GM19438 (cell line): ENCODE results near the gene PRDM15.

Experiments used
- ATAC-seq: cut with Tn5 transposase; IDR thresholded peaks from one replicate; pipeline ENCODE4 v1.9.1; 2021; ENCODE audit warnings: low read depth; ENCODE audit not compliant: unreplicated experiment

The PRDM15 gene

DNA sequence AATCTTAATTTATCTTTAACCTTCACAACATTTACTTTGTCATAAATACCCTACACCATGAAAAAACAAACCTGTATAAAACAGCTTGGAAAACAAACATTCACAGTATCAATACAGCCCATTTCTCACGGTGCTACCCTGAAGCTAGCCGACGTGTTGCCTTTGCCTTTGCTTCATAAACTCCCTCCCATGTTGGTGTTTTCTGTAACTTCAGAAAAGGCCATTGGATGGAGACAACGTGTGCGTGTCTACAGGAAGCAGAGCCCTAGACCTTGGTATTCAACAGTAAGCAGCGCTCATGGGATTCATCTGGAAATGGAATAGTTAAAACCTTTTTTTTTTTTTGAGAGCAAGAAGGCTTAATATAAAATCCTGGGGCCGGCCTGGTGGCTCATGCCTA, 7.2 kb upstream of the PRDM15 start:
- no peak for ATAC-seq

DNA sequence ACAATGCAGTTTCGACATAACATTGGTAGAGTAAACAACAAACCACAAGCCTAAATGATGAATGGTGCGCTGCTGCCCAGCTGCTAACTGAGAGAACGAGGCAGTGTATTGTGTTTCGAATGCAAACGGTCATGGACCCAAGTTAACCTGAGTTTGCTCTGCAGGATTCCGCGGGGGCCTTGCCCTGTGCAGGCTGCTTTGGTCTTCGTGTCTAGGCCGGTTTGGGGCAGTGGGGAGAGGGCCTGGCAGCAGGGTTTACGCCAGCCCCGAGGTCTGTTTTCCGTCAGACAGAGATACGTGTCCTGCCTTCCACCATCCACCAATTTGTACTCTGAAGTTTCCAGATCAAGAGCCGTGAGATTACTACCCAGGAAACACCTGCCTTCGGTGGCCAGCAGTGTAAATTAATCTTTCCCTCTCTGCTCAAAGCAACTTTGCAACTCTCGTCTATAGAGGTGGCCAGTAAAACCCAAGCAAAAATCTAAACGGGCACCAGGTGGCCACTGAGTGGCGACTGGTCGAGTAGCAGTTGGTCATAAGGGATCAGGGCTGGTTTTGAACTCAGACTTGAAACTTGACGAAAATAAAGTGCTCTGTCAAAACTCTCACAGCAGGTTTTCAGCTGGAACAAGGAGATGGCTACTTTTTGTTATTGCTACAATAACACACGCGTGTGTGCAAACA, 6.3 kb upstream of the PRDM15 start:
- no peak for ATAC-seq

DNA sequence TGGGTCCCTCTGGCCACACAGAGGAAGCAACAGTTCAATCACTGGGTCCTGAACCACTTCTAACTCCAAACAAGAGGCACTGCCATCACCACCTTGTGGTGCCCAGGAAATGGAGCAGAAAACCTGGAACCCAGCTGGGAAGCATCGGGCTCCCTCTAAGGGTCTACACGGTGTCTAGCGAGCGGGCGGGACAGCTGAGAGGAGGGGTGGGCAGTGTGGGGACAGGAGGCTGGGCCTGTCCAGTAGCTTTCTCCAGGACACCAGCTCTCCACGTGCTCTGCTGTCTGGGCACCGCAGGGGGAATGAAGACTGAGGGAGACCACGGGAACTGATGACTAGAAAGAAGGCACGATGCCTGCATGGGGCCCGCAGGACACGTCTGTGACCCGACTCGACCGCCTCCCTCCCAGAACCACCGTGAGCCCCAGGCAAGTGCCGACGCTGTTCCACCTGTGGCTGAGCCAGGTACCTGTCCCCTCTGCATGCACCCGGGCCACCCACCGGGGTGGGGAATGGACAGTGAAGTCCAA, 5.4 kb upstream of the PRDM15 start:
- ATAC-seq: no peak

DNA sequence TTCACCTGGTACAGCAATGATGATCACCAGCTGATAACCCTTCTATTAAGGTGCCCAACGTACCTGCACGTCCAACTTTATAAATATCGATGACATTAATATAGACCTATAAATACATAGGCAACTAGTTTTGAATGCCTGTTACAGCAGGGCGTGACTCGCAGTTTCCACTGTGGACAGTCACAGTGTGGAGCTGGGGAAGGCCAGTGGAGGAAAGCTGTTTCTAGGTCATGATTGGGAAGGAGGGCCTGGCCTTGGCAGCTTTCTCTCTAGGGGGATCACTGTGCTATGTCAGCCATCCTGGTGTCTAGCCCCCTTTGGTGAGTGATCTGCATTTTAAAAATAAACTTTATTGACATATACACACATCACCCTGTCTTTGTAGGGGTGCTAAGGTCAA, 4.4 kb upstream of the PRDM15 start:
- no peak for ATAC-seq

GRCh38 chr21:41881051-41881450, 1.9 kb upstream of the PRDM15 start:
- no peak for ATAC-seq

DNA sequence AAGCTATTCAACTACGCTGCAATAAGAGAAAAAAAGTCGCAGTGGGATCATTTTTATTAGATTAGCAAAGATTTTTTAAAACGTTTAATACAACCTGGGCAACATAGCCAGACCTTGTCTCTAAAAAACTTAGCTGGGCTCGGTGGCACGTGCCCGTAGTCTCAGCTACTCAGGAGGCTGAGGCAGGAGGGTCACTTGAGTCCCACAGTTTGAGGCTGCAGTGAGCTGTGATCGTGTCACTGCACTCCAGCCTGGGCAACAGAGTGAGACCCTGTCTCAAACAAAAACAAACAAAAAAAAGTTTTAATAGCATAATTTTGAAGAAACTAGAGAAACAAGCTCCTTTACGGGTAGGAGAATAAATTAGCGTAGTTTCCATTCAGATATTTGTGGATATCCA, 1.0 kb upstream of the PRDM15 start:
- no peak for ATAC-seq

DNA sequence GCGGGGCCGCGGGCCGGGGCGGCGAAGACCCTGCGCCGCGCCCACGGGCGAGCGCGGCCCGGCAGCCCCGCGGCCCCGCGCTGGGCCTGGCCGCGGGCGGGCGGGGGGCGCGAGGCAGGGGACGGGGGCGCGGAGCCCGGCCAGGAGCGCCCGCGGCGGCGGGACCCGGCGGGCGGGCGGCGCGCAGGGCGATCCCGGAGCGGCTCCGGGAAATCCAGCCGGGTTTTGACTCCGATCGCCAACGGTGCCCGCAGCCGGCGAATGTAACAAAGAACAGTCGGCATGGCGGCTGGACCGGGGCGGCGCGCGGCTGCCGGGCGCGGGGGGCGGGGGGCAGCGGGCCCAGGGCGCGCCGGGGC, 334 bp downstream of the PRDM15 start:
- no peak for ATAC-seq

- ATAC-seq: no peak
Measured at GRCh38 chr21:41877901-41878830, 978 bp downstream of the PRDM15 start.

DNA sequence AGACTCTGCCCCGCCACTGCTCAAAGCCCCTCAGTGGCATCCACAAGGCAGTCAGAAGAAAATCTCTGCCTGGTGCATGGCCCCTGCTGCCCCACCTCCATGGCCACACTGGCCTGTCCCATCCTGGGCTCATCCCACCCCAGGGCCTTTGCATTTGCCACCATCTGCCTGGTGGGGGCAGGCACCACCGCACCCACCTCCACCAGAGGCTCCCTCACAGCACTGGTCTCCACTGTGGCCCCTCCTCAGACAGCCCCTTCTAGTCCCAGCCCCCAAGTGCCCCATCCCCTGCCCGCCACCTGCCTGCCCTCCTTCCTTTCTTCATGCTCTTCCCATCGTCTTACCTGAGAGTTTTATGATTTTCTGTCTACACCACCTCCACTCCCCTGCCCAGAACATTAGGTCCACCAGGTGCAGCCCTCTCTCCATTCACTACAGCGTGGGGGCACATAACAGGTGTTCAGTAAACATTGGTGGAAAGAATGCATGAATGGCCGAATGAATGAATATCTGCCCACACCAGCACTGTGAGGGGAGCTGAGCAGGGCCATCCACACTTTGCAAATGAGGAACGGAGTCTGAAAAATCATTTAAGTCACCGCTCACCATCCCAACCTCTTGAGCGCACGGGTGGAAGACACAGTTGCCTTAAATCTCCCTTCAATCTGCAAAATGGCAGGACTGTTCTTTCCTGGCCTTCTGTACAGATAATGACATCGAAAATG, 2.1 kb downstream of the PRDM15 start:
- ATAC-seq: no peak

DNA sequence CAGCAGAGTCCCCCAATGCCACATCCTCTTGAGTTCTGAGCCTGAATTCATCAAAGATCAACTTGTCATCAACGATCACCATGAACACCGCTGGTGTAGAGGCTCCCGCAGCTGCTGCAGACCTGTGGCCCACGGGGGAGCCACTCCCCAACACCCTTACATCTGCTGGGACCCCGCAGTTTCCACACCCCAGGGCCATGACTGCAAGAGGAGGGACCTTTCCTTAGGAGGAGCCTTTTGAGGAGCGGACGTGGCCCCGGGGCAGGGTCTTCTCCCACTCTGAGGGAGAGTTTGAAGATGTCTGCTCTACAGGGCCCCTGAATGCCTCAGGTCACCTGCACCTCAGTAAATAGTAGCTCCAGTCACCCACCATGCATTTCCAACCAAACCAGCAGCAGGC, 2.7 kb downstream of the PRDM15 start:
- ATAC-seq: no peak

DNA sequence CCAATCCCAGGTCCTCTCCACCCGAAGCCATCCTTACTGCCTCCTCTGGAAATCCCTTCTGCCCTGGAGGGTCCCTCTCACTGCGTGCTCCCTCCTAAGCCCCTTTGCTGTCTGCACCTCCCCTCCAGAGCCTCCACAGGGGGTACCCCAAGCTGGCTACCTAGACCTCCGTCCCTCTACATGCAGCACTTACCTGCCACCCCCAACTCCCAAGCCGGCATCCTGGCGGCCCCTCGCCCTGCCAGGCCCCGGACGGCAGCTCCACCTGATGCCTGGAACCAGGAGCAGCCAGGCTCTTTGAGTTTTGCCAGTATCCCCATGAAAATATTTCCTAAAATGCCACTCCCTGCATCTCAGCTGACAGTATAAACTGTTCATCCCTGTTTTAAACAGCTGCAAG, 4.1 kb downstream of the PRDM15 start:
- no peak for ATAC-seq

GRCh38 chr21:41874611-41875010, 4.5 kb downstream of the PRDM15 start:
- no peak for ATAC-seq

DNA sequence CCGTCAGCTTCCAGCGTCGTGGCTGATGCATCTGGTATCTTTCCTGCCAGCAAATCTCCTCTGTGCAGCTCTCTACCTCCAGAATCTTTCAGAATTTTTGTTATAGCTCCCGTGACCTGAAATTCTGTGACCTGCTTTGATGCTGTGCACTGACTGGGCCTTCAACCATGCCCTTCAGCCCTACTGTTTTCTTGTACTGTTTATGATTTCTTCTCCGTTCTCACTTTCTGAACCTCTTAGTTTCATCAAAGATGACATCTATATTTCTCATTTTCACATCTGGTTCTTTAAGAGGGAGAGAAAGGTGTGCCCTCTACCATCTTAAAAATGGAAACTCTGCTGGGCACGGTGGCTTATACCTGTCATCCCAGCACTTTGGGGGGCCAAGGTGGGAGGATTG, 5.7 kb downstream of the PRDM15 start:
- no peak for ATAC-seq

GRCh38 chr21:41873005-41873404, 6.1 kb downstream of the PRDM15 start:
- ATAC-seq: no peak

- no peak for ATAC-seq
Measured at GRCh38 chr21:41871293-41872030, 7.7 kb downstream of the PRDM15 start.

DNA sequence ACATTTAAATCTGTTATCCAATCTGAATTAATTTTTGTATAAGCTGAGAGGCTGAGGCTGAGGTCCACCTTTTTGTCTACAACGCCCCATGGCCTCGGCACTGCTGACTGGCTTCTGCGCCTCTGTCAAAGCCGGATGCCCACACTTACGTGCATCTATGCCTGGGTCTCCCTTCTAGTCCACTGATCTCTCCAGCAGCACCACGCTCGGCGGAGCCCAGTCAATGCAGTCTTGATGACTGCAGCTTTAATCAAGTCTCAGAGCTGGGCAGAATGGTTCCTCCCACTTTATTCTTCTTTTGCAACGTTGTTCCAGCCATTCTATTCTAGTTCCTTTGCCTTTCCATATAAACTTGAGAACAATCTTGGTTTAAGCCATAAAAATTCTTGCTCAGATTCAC, 9.4 kb downstream of the PRDM15 start:
- no peak for ATAC-seq

DNA sequence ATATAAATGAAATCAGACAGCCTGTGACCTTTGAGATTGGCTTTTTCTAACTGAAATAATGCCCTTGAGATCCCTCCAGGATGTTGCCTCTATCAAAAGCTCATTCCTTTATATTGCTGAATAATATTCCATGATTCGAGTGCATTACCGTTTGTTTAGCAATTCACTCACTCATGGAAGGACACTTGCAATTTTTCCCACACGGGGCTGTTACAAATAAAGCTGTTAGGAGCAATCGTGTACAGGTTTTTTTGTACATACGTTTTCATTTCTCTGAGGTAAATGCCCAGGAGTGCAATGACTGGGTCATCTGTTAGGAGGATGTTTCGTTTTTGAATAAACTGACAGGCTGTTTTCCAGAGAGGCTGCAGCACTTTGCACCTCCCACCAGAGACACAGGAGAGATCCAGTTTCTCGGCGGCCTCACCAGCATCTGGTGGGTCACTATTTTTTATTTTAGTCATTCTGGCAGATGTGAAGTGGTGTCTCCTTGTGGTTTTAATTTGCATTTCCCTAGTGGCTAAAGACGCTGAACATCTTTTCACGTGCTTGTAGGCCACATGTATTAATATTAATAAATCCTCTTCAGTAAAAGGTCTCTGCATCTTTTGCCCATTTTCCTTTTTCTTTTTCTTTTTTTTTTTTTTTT, 11.0 kb downstream of the PRDM15 start:
- ATAC-seq: no peak

DNA sequence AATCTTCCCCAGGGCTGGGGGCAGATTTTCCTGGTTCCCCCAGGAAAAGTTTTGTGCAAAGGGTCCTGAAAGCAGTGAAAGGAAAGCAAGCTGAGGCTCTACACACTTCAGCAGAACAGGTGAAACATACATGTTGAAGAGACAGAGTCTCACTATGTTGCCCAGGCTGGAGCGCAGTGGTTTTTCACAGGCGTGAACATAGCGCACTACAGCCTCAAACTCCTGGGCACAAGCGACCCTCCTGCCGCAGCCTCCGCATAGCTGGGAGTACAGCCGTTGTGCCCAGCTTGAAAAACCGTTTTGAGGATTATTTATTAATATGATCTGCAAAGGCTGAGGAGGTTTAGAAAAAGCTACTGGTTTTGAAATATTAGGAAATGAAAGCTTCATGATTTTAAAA, 11.8 kb downstream of the PRDM15 start:
- ATAC-seq: no peak

GRCh38 chr21:41866274-41866809, 12.8 kb downstream of the PRDM15 start:
- ATAC-seq: no peak
